Psoas muscle (tissue), 8 donors: ENCODE results near the gene HOXA5. TPM values are rescaled to one million over a fixed set of nuclear protein-coding genes. Genes with fewer than 3 reads are reported as not detected.

Experiments
- ATAC-seq, 4 donors: fragments of 200-7000 bp; cut with Tn5 transposase; one replicate each; pipeline ENCODE4 v1.9.1; 2020; ENCODE audit warnings: moderate library complexity in 3 of 4, mild to moderate bottlenecking in 2 of 4
- DNase-seq, 2 donors: peaks; one replicate each; pipeline ENCODE4 v3.0.0-alpha.2; 2020
- H3K27ac ChIP-seq: fragments of 200-600 bp; one replicate; pipeline ENCODE4 v1.8.0; 2022
- H3K27me3 ChIP-seq, 3 donors: fragments of 200-600 bp in 1 of 3; one replicate each; pipeline versions ENCODE4 v1.6.1 to v1.8.0; 2013 to 2022; ENCODE audit warnings: low read length in 2 of 3, mild to moderate bottlenecking in 2 of 3, moderate library complexity in 1 of 3; ENCODE audit not compliant: insufficient read depth in 3 of 3
- H3K36me3 ChIP-seq, 2 donors: fragments of 200-600 bp in 1 of 2; one replicate each; pipeline versions ENCODE4 v1.6.1 to v1.8.0; 2013 to 2022; ENCODE audit warnings: low read depth in 1 of 2, mild to moderate bottlenecking in 1 of 2, moderate library complexity in 1 of 2; ENCODE audit not compliant: insufficient read depth in 1 of 2
- H3K4me1 ChIP-seq: fragments of 200-600 bp; one replicate; pipeline ENCODE4 v1.8.0; 2022
- H3K4me3 ChIP-seq: fragments of 200-600 bp; one replicate; pipeline ENCODE4 v1.8.0; 2022; ENCODE audit warnings: mild to moderate bottlenecking
- H3K9me3 ChIP-seq: fragments of 200-600 bp; one replicate; pipeline ENCODE4 v1.8.0; 2022
- CTCF ChIP-seq: fragments of 200-600 bp; IDR thresholded peaks from one replicate; pipeline ENCODE4 v1.8.0; 2022; ENCODE audit warnings: antibody characterized with exemption
- WGBS, 3 donors: extraction: QIAGEN DNeasy Blood & Tissue Kit; methylation state at CpG; one replicate each; pipeline versions ENCODE4 v1.1.6 to v1.1.7; 2013; 5-methylcytosine and 5-hydroxymethylcytosine counted together
- intact Hi-C, 2 donors: fragments of 100-400 bp; cut with DNase I; formaldehyde crosslinking; loops; one replicate each; pipeline versions ENCODE4 v1.11.0 to v1.14.2; 2022
- polyA plus RNA-seq, 3 donors: library from polyadenylated mRNA; stranded (reverse); fragments of 200-250 nt; gene quantifications; one replicate each; pipeline ENCODE4 v1.2.3, GENCODE V29; 2013
- total RNA-seq, 4 donors: library from RNA; stranded (reverse); fragmentation: NEBNext Ultra II Directional in 2 of 4; extraction: Animal tissue kit (Norgen Biotek cat#: 25700) in 2 of 4; gene quantifications; one replicate each; pipeline versions ENCODE4 v1.2.1 to v1.2.4, GENCODE V29; 2021 to 2023
- donor health status: healthy with polysubstance abuse.
- donor health status: DM: no; HTN: no; CAD: no; lungs with moderate emphysema.
- donor health status: Bipolar disorder and iron deficiency.
- donor health status: healthy.
- donor health status: DM: yes; HTN: yes; CAD: no.
- donor health status: DM: no; HTN: no; CAD: no.
- donor health status: DM: no; HTN: no; CAD: no.
- donor health status: DM: yes; HTN: yes; CAD: no.

Gene HOXA5
- total and polyA plus RNA-seq, 7 donors = 2.6 to 18.8 (median 6.6) TPM

DNA sequence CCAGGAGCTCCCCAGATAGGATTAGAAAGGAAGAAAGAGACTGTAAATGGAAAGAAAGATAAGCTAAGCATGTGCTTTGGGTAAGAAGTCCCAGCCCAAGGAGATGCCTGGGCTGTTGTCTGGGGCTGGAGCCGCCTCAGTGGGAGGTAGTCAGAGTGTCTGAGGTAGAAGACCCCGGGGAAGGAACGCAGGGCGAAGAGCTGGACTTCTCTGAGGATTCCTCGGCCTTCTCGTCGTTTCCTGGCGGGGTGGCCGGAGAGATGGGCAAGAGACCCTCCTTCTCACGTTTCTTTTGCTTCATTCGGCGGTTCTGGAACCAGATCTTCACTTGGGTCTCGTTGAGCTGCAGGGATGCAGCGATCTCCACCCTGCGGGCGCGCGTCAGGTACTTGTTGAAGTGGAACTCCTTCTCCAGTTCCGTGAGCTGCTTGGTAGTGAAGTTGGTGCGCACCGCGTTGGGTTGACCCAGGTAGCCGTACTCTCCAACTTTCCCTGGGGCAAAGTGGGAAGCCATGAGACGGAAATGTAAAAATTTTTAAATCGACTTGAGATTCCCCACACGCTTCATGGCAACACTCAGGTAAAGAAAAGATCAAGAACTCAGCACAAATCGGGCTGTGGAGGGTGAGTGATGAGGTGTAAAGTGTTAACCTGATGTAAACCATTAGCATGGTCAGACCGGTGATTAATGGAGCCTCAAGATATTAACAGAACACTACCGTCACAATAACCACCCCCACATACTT is 49.0 kb downstream of the HOXA5 start:
- H3K27me3 ChIP-seq = peaks cover 0 to 7% (median 6%) of the 10 kb centered on the region in 3 donors
- H3K4me3 ChIP-seq = no peak overlapping the region
- no peak overlapping the region for H3K27ac ChIP-seq
- no peak for ATAC-seq
- WGBS, 3 donors = 75 to 77% (median 77%) methylated on average over 29 of the region's 29 CpGs
- H3K4me1 ChIP-seq = peaks cover 9% of the 10 kb centered on the region
- TF ChIP-seq CTCF = no peak
- DNase-seq = no peak
- H3K36me3 ChIP-seq = peaks cover 0 to 4% of the 10 kb centered on the region in 2 donors
- no peaks in the 10 kb centered on the region for H3K9me3 ChIP-seq
- intact Hi-C loops = no loop called here

GRCh38 chr7:27093184-27093895 is 50.1 kb downstream of the HOXA5 start:
- 68 to 83% (median 72%) methylated on average over 6 of the region's 6 CpGs for WGBS, 3 donors
- Histone ChIP-seq H3K4me1 (peaks cover 9% of the 10 kb centered on the region), H3K9me3 (no peaks in the 10 kb centered on the region), H3K27ac (no peak overlapping the region), H3K4me3 (no peak overlapping the region), H3K36me3 (no peaks in the 10 kb centered on the region), H3K27me3 (peaks cover 0 to 16% (median 7%) of the 10 kb centered on the region in 3 donors)
- no peak for TF ChIP-seq CTCF
- intact Hi-C loops = no loop called here
- no peak for DNase-seq
- no peak for ATAC-seq

- Histone ChIP-seq H3K9me3 (no peaks in the 10 kb centered on the region), H3K27me3 (peaks cover 2 to 21% (median 7%) of the 10 kb centered on the region in 3 donors), H3K4me1 (peaks cover 7% of the 10 kb centered on the region), H3K4me3 (no peak overlapping the region), H3K36me3 (no peaks in the 10 kb centered on the region), H3K27ac (no peak overlapping the region)
- no peak for TF ChIP-seq CTCF
- DNase-seq (no peak), ATAC-seq (no peak)
- WGBS, 3 donors = 65 to 87% (median 69%) methylated on average over 1 of the region's 1 CpG
- intact Hi-C loops = no loop called here
Measured at GRCh38 chr7:27092819-27093110, 50.7 kb downstream of the HOXA5 start.

- 78 to 86% (median 81%) methylated on average over 9 of the region's 9 CpGs for WGBS, 3 donors
- intact Hi-C loops = no loop called here
- H3K27me3 ChIP-seq = peaks cover 6 to 27% (median 7%) of the 10 kb centered on the region in 3 donors
- no peak overlapping the region for H3K27ac ChIP-seq
- no peak overlapping the region for H3K4me3 ChIP-seq
- H3K36me3 ChIP-seq = no peaks in the 10 kb centered on the region
- H3K9me3 ChIP-seq = no peaks in the 10 kb centered on the region
- DNase-seq = no peak
- no peak for TF ChIP-seq CTCF
- ATAC-seq = no peak
- peaks cover under 1% of the 10 kb centered on the region for H3K4me1 ChIP-seq
Measured at GRCh38 chr7:27091941-27092818, 51.3 kb downstream of the HOXA5 start.
